ENCODE measurements around the gene NRXN2. TPM values are rescaled to one million over a fixed set of nuclear protein-coding genes. Genes with fewer than 3 reads are reported as not detected.

Gene NRXN2
- total RNA-seq, 1 experiment from 2014 or later = 0.15 TPM

DNA sequence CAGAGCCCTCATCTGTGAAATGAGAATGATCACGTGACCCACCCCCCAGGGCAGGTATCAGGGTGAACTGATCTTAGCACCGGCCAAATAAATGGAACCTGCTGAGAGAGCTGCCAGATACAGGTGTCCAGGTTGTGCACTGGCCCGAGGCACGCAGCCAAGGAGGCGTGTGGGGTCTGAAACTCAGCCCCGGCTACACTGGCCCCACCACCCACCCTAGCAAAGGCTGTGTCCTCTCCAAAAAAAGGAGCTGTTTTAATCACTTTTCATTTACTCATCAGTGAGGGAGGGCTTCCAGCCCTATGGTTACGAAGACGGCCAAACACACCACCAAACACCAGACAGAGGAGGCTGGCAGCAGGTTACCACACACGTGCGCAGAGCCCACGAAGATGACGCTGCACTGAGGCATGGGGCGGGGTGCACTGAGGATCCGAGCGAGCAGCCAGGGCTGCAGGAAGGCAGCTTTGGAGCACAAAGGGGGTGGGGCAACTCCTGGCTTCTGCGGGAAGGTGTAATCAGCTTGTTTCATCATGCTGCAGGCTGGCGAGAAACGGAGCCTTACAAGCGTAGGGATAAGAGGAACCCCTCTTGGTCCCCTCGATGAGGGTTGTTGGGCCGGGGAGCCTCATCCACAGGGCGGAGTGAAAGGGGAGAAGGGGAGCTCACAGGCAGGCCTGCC, 151.4 kb downstream of the NRXN2 start:
- ATAC-seq = no peak
- no peak for TF ChIP-seq POLR2AphosphoS5 (IDR thresholded peaks at IDR 0.05; ENCODE audit: low read depth, low read length)
- TF ChIP-seq, protein P1, sequence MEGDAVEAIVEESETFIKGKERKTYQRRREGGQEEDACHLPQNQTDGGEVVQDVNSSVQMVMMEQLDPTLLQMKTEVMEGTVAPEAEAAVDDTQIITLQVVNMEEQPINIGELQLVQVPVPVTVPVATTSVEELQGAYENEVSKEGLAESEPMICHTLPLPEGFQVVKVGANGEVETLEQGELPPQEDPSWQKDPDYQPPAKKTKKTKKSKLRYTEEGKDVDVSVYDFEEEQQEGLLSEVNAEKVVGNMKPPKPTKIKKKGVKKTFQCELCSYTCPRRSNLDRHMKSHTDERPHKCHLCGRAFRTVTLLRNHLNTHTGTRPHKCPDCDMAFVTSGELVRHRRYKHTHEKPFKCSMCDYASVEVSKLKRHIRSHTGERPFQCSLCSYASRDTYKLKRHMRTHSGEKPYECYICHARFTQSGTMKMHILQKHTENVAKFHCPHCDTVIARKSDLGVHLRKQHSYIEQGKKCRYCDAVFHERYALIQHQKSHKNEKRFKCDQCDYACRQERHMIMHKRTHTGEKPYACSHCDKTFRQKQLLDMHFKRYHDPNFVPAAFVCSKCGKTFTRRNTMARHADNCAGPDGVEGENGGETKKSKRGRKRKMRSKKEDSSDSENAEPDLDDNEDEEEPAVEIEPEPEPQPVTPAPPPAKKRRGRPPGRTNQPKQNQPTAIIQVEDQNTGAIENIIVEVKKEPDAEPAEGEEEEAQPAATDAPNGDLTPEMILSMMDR (IDR thresholded peaks at IDR 0.05) = no peak
- no peak for TF ChIP-seq TCF7L2 (IDR thresholded peaks at IDR 0.05; ENCODE audit: low read depth, low read length)
- TF ChIP-seq SIN3A (IDR thresholded peaks at IDR 0.05; ENCODE audit: borderline replicate concordance, insufficient read depth, low read depth, low read length) = no peak
- TF ChIP-seq, protein P2, sequence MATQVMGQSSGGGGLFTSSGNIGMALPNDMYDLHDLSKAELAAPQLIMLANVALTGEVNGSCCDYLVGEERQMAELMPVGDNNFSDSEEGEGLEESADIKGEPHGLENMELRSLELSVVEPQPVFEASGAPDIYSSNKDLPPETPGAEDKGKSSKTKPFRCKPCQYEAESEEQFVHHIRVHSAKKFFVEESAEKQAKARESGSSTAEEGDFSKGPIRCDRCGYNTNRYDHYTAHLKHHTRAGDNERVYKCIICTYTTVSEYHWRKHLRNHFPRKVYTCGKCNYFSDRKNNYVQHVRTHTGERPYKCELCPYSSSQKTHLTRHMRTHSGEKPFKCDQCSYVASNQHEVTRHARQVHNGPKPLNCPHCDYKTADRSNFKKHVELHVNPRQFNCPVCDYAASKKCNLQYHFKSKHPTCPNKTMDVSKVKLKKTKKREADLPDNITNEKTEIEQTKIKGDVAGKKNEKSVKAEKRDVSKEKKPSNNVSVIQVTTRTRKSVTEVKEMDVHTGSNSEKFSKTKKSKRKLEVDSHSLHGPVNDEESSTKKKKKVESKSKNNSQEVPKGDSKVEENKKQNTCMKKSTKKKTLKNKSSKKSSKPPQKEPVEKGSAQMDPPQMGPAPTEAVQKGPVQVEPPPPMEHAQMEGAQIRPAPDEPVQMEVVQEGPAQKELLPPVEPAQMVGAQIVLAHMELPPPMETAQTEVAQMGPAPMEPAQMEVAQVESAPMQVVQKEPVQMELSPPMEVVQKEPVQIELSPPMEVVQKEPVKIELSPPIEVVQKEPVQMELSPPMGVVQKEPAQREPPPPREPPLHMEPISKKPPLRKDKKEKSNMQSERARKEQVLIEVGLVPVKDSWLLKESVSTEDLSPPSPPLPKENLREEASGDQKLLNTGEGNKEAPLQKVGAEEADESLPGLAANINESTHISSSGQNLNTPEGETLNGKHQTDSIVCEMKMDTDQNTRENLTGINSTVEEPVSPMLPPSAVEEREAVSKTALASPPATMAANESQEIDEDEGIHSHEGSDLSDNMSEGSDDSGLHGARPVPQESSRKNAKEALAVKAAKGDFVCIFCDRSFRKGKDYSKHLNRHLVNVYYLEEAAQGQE (IDR thresholded peaks at IDR 0.05; ENCODE audit: insufficient read depth in 1 of 2, low read depth in 2 of 2, low read length in 1 of 2) = no peak
- Histone ChIP-seq H3K27me3 (ENCODE audit: control insufficient read depth, insufficient read depth, low read length) (peaks cover 2% of the 10 kb centered on the region; the same call in 1 of the 2 replicates), H3K4me3 (ENCODE audit: low read depth in 2 of 2, low read length in 2 of 2) (no peak overlapping the region), H3K27ac (ENCODE audit: low read length) (no peak overlapping the region), H3K4me1 (ENCODE audit: control insufficient read depth, insufficient read depth, low read length) (0 out of 2 replicates have a peak, but pooled peaks cover 3% of the 10 kb centered on the region), H3K36me3 (ENCODE audit: control insufficient read depth, insufficient read depth, low read length) (no peaks in the 10 kb centered on the region), H3K9me3 (ENCODE audit: control insufficient read depth, insufficient read depth, low read depth, low read length) (no peaks in the 10 kb centered on the region)
- in situ Hi-C loops (cut with HindIII; ENCODE audit: low pct_unique_long_range_greater_than_20kb, low sequenced_read_pairs) (no loop called here), intact Hi-C loops (cut with micrococcal nuclease; ENCODE audit: unreplicated experiment) (no loop called here)
- no peak for DNase-seq (ENCODE audit: low read depth, low spot score)
- ChIA-PET POLR2A (no interaction called here), CTCF (interaction anchor here (0.6 kb wide), 1 partner anchor 117 kb away, joined by 6 read pairs; no protein-coding TSS in a partner anchor)
- BruUV-seq (replicated peaks) = no TSS peak

DNA sequence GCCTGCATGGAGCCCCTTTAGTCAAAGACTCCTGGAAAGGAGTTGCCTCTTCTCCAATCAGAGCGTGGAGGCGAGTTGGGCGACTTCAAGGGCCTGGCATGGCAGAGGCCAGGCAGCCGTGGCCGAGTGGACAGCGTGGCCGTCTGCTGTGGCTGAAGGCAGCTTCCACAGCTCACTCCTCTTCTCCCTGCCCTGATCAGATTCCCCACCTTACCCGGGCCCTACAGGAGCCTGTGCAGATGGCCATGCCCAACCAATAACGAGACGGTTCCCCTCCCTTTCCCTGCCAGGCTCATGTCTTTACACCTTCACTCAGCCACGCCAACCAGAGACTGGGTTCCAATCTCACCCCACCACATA, 152.0 kb downstream of the NRXN2 start:
- Histone ChIP-seq H3K36me3 (ENCODE audit: control insufficient read depth, insufficient read depth, low read length) (no peaks in the 10 kb centered on the region), H3K27me3 (ENCODE audit: control insufficient read depth, insufficient read depth, low read length) (peaks cover 2% of the 10 kb centered on the region; the same call in 1 of the 2 replicates), H3K27ac (ENCODE audit: low read length) (no peak overlapping the region), H3K4me3 (ENCODE audit: low read depth in 2 of 2, low read length in 2 of 2) (no peak overlapping the region), H3K9me3 (ENCODE audit: control insufficient read depth, insufficient read depth, low read depth, low read length) (no peaks in the 10 kb centered on the region), H3K4me1 (ENCODE audit: control insufficient read depth, insufficient read depth, low read length) (0 out of 2 replicates have a peak, but pooled peaks cover 8% of the 10 kb centered on the region)
- TF ChIP-seq TCF7L2 (IDR thresholded peaks at IDR 0.05; ENCODE audit: low read depth, low read length) = no peak
- no peak for TF ChIP-seq SIN3A (IDR thresholded peaks at IDR 0.05; ENCODE audit: borderline replicate concordance, insufficient read depth, low read depth, low read length)
- TF ChIP-seq, protein P1 (IDR thresholded peaks at IDR 0.05) = no peak
- no peak for TF ChIP-seq POLR2AphosphoS5 (IDR thresholded peaks at IDR 0.05; ENCODE audit: low read depth, low read length)
- TF ChIP-seq, protein P2 (IDR thresholded peaks at IDR 0.05; ENCODE audit: insufficient read depth in 1 of 2, low read depth in 2 of 2, low read length in 1 of 2) = no peak
- in situ Hi-C loops (cut with HindIII; ENCODE audit: low pct_unique_long_range_greater_than_20kb, low sequenced_read_pairs) (no loop called here), intact Hi-C loops (cut with micrococcal nuclease; ENCODE audit: unreplicated experiment) (no loop called here)
- no TSS peak for BruUV-seq (replicated peaks)
- ChIA-PET CTCF (no interaction called here), POLR2A (no interaction called here)
- ATAC-seq (no peak), DNase-seq (ENCODE audit: low read depth, low spot score) (no peak)
